ENCODE data around the gene RBM18.

- TF ChIP-seq, protein P1, sequence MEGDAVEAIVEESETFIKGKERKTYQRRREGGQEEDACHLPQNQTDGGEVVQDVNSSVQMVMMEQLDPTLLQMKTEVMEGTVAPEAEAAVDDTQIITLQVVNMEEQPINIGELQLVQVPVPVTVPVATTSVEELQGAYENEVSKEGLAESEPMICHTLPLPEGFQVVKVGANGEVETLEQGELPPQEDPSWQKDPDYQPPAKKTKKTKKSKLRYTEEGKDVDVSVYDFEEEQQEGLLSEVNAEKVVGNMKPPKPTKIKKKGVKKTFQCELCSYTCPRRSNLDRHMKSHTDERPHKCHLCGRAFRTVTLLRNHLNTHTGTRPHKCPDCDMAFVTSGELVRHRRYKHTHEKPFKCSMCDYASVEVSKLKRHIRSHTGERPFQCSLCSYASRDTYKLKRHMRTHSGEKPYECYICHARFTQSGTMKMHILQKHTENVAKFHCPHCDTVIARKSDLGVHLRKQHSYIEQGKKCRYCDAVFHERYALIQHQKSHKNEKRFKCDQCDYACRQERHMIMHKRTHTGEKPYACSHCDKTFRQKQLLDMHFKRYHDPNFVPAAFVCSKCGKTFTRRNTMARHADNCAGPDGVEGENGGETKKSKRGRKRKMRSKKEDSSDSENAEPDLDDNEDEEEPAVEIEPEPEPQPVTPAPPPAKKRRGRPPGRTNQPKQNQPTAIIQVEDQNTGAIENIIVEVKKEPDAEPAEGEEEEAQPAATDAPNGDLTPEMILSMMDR (conservative IDR thresholded peaks at IDR 0.05; ENCODE audit: low read depth, low read length) = no peak
- no peak for TF ChIP-seq EZH2 (IDR thresholded peaks at IDR 0.05; ENCODE audit: borderline replicate concordance, low read depth, low read length, poor library complexity, severe bottlenecking)
Observed at GRCh38 chr9:122251351-122251750, 13.3 kb downstream of the RBM18 start.
